WTC11 (cell line): ENCODE measurements around the gene ZNF317. TPM values are rescaled to one million over a fixed set of nuclear protein-coding genes. Genes with fewer than 3 reads are reported as not detected.

Experiments used
- ATAC-seq: fragments of 200-7000 bp; cut with Tn5 transposase; 2 replicates; pipeline ENCODE4 v1.10.0; 2021; ENCODE audit warnings: mild to moderate bottlenecking, moderate library complexity
- CTCF ChIA-PET: fragments of 300-600 bp; sonication (Branson Sonifier 250); formaldehyde crosslinking; loops from one replicate; lab custom pipeline; 2021; ENCODE audit warnings: antibody characterized with exemption; lab: Charles Lee
- POLR2A ChIA-PET: fragments of 350-600 bp; sonication (Branson Sonifier 250); formaldehyde crosslinking; loops from one replicate; lab custom pipeline; 2021; ENCODE audit warnings: antibody characterized with exemption; lab: Charles Lee
- DNase-seq: peaks from one replicate; pipeline ENCODE4 v3.0.0; 2021; ENCODE audit warnings: low spot score
- H3K27ac Mint-ChIP-seq: 2 replicates; pipeline ENCODE4 v1.8.0; 2021; ENCODE audit warnings: mixed read lengths
- H3K27me3 Mint-ChIP-seq: 2 replicates; pipeline ENCODE4 v1.8.0; 2021; ENCODE audit warnings: low read depth, mild to moderate bottlenecking, moderate library complexity, mixed read lengths
- H3K36me3 Mint-ChIP-seq: 2 replicates; pipeline ENCODE4 v1.8.0; 2021; ENCODE audit warnings: mixed read lengths
- H3K4me1 Mint-ChIP-seq: 2 replicates; pipeline ENCODE4 v1.8.0; 2022; ENCODE audit warnings: mixed read lengths
- H3K4me3 Mint-ChIP-seq: 2 replicates; pipeline ENCODE4 v1.8.0; 2021; ENCODE audit warnings: mild to moderate bottlenecking, moderate library complexity, mixed read lengths
- H3K9me3 Mint-ChIP-seq: 2 replicates; pipeline ENCODE4 v1.8.0; 2021; ENCODE audit warnings: mixed read lengths
- ESRRA ChIP-seq: sonication (generic); formaldehyde crosslinking; IDR thresholded peaks from 2 replicates; pipeline ENCODE4 v1.8.1; 2022; ENCODE audit warnings: mild to moderate bottlenecking, missing genetic modification reagents, borderline replicate concordance
- IRF2 ChIP-seq: sonication (generic); formaldehyde crosslinking; IDR thresholded peaks from 2 replicates; pipeline ENCODE4 v1.8.0; 2022; ENCODE audit warnings: low read depth, missing genetic modification reagents, borderline replicate concordance
- JAZF1 ChIP-seq: fragments of 250-450 bp; sonication (Bioruptor Pico); IDR thresholded peaks from 2 replicates; pipeline ENCODE4 v1.9.0; 2021; ENCODE audit warnings: moderate library complexity, mild to moderate bottlenecking, inconsistent platforms
- MXD4 ChIP-seq: fragments of 250-450 bp; sonication (Bioruptor Pico); IDR thresholded peaks from 2 replicates; pipeline ENCODE4 v1.8.0; 2021; ENCODE audit warnings: mild to moderate bottlenecking, moderate library complexity, borderline replicate concordance
- NFATC4 ChIP-seq: fragments of 250-450 bp; sonication (Bioruptor Pico); IDR thresholded peaks from 2 replicates; pipeline ENCODE4 v1.9.0; 2021; ENCODE audit warnings: mild to moderate bottlenecking
- PRRX2 ChIP-seq: fragments of 250-450 bp; sonication (Bioruptor Pico); IDR thresholded peaks from 2 replicates; pipeline ENCODE4 v1.8.0; 2021; ENCODE audit warnings: mild to moderate bottlenecking
- SP1 ChIP-seq: sonication (generic); formaldehyde crosslinking; conservative IDR thresholded peaks from 2 replicates; pipeline ENCODE4 v1.8.1; 2022; ENCODE audit warnings: missing genetic modification reagents
- TCF7 ChIP-seq: sonication (generic); formaldehyde crosslinking; IDR thresholded peaks from 2 replicates; pipeline ENCODE4 v1.8.0; 2022; ENCODE audit warnings: mild to moderate bottlenecking, low read depth, missing genetic modification reagents, moderate library complexity
- ZNF232 ChIP-seq: sonication (generic); formaldehyde crosslinking; IDR thresholded peaks from 2 replicates; pipeline ENCODE4 v1.8.0; 2022; ENCODE audit warnings: mild to moderate bottlenecking, missing genetic modification reagents
- ZNF263 ChIP-seq: sonication (generic); formaldehyde crosslinking; IDR thresholded peaks from 2 replicates; pipeline ENCODE4 v1.8.1; 2022; ENCODE audit warnings: low read depth, mild to moderate bottlenecking, moderate library complexity, missing genetic modification reagents
- total RNA-seq: library from RNA; stranded (reverse); gene quantifications from 3 replicates; pipeline ENCODE4 v1.2.3, GENCODE V29; 2021
- TF ChIP-seq, protein P1 (sequence below): sonication (generic); formaldehyde crosslinking; IDR thresholded peaks from 2 replicates; pipeline ENCODE4 v1.8.1; 2023; ENCODE audit warnings: mild to moderate bottlenecking, missing genetic modification reagents, borderline replicate concordance
- TF ChIP-seq, protein P2 (sequence below): sonication (generic); formaldehyde crosslinking; conservative IDR thresholded peaks from 2 replicates; pipeline ENCODE4 v1.8.1; 2023; ENCODE audit warnings: mild to moderate bottlenecking, low read depth, missing genetic modification reagents, moderate library complexity
- TF ChIP-seq, protein P3 (sequence below): sonication (generic); formaldehyde crosslinking; IDR thresholded peaks from 2 replicates; pipeline ENCODE4 v1.8.1; 2022; ENCODE audit warnings: low read depth, mild to moderate bottlenecking, moderate library complexity, missing genetic modification reagents, borderline replicate concordance
- TF ChIP-seq, protein P4 (sequence below): sonication (generic); formaldehyde crosslinking; IDR thresholded peaks from 2 replicates; pipeline ENCODE4 v1.8.0; 2022; ENCODE audit warnings: mild to moderate bottlenecking, missing genetic modification reagents
- TF ChIP-seq, protein P5 (sequence below): fragments of 250-450 bp; sonication (Bioruptor Pico); IDR thresholded peaks from 2 replicates; pipeline ENCODE4 v1.8.0; 2021; ENCODE audit warnings: mild to moderate bottlenecking

The ZNF317 gene
- total RNA-seq, 1 experiment from 2014 or later = 38.7 TPM

DNA sequence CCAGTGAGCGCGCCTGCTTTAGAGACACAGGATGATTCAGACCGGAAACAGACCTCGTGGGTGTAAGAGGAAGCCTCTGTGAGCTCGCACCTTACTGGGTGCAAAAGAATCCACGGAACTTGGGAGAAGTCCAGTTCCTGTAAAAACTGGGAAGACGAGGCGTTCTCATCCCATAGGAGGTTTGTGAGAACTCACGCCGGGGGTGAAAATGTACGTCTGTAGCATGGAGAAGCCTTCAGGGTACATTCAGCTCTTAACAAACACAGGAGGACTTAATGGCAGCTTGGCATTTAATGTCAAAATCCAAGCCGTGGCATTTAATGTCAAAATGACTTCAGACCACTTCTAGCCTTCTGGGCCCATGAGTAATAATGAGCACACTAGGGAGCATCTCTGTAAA lies 21.2 kb downstream of the ZNF317 start (continued):
- TF ChIP-seq, protein P1, sequence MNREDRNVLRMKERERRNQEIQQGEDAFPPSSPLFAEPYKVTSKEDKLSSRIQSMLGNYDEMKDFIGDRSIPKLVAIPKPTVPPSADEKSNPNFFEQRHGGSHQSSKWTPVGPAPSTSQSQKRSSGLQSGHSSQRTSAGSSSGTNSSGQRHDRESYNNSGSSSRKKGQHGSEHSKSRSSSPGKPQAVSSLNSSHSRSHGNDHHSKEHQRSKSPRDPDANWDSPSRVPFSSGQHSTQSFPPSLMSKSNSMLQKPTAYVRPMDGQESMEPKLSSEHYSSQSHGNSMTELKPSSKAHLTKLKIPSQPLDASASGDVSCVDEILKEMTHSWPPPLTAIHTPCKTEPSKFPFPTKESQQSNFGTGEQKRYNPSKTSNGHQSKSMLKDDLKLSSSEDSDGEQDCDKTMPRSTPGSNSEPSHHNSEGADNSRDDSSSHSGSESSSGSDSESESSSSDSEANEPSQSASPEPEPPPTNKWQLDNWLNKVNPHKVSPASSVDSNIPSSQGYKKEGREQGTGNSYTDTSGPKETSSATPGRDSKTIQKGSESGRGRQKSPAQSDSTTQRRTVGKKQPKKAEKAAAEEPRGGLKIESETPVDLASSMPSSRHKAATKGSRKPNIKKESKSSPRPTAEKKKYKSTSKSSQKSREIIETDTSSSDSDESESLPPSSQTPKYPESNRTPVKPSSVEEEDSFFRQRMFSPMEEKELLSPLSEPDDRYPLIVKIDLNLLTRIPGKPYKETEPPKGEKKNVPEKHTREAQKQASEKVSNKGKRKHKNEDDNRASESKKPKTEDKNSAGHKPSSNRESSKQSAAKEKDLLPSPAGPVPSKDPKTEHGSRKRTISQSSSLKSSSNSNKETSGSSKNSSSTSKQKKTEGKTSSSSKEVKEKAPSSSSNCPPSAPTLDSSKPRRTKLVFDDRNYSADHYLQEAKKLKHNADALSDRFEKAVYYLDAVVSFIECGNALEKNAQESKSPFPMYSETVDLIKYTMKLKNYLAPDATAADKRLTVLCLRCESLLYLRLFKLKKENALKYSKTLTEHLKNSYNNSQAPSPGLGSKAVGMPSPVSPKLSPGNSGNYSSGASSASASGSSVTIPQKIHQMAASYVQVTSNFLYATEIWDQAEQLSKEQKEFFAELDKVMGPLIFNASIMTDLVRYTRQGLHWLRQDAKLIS (CRISPR knock-in tag) = no peak

DNA sequence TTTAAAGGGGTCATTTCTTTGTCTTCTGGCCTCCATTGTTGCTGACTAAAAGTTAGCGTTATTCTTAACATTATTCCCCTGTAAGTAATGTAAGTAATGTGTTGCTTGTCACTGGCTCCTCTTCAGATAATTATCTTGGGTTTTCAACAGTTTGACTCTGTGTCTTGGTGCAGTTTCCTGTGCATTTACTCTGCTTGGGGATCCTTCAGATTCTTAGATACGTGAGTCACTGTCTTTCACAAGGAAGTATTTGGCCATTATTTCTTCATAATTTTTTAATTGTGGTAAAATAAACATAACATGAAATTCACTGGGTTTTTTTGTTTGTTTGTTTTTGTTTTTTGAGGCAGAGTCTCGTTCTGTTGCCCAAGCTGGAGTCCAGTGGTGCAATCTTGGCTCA lies 25.1 kb downstream of the ZNF317 start:
- Mint-ChIP-seq H3K27ac (no peak overlapping the region), H3K4me3 (no peak overlapping the region), H3K4me1 (no peaks in the 10 kb centered on the region), H3K9me3 (peaks cover 3% of the 10 kb centered on the region; the same call in 1 of the 2 replicates), H3K36me3 (peaks cover 49% of the 10 kb centered on the region), H3K27me3 (no peaks in the 10 kb centered on the region)
- ChIA-PET CTCF (no interaction called here), POLR2A (no interaction called here)
- DNase-seq (no peak), ATAC-seq (no peak)
- TF ChIP-seq TCF7 (CRISPR knock-in tag) (no peak), PRRX2 (CRISPR knock-in tag) (no peak), ZNF232 (CRISPR knock-in tag) (no peak), ZNF263 (CRISPR knock-in tag) (no peak), MXD4 (CRISPR knock-in tag) (no peak), IRF2 (CRISPR knock-in tag) (no peak)
- TF ChIP-seq, protein P2, sequence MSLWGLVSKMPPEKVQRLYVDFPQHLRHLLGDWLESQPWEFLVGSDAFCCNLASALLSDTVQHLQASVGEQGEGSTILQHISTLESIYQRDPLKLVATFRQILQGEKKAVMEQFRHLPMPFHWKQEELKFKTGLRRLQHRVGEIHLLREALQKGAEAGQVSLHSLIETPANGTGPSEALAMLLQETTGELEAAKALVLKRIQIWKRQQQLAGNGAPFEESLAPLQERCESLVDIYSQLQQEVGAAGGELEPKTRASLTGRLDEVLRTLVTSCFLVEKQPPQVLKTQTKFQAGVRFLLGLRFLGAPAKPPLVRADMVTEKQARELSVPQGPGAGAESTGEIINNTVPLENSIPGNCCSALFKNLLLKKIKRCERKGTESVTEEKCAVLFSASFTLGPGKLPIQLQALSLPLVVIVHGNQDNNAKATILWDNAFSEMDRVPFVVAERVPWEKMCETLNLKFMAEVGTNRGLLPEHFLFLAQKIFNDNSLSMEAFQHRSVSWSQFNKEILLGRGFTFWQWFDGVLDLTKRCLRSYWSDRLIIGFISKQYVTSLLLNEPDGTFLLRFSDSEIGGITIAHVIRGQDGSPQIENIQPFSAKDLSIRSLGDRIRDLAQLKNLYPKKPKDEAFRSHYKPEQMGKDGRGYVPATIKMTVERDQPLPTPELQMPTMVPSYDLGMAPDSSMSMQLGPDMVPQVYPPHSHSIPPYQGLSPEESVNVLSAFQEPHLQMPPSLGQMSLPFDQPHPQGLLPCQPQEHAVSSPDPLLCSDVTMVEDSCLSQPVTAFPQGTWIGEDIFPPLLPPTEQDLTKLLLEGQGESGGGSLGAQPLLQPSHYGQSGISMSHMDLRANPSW (CRISPR knock-in tag) = no peak
- TF ChIP-seq, protein P3, sequence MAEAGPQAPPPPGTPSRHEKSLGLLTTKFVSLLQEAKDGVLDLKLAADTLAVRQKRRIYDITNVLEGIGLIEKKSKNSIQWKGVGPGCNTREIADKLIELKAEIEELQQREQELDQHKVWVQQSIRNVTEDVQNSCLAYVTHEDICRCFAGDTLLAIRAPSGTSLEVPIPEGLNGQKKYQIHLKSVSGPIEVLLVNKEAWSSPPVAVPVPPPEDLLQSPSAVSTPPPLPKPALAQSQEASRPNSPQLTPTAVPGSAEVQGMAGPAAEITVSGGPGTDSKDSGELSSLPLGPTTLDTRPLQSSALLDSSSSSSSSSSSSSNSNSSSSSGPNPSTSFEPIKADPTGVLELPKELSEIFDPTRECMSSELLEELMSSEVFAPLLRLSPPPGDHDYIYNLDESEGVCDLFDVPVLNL (CRISPR knock-in tag) = no peak
- TF ChIP-seq, protein P4, sequence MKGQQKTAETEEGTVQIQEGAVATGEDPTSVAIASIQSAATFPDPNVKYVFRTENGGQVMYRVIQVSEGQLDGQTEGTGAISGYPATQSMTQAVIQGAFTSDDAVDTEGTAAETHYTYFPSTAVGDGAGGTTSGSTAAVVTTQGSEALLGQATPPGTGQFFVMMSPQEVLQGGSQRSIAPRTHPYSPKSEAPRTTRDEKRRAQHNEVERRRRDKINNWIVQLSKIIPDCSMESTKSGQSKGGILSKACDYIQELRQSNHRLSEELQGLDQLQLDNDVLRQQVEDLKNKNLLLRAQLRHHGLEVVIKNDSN (CRISPR knock-in tag) = no peak
- TF ChIP-seq, protein P5, sequence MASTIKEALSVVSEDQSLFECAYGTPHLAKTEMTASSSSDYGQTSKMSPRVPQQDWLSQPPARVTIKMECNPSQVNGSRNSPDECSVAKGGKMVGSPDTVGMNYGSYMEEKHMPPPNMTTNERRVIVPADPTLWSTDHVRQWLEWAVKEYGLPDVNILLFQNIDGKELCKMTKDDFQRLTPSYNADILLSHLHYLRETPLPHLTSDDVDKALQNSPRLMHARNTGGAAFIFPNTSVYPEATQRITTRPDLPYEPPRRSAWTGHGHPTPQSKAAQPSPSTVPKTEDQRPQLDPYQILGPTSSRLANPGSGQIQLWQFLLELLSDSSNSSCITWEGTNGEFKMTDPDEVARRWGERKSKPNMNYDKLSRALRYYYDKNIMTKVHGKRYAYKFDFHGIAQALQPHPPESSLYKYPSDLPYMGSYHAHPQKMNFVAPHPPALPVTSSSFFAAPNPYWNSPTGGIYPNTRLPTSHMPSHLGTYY (CRISPR knock-in tag) = no peak

DNA sequence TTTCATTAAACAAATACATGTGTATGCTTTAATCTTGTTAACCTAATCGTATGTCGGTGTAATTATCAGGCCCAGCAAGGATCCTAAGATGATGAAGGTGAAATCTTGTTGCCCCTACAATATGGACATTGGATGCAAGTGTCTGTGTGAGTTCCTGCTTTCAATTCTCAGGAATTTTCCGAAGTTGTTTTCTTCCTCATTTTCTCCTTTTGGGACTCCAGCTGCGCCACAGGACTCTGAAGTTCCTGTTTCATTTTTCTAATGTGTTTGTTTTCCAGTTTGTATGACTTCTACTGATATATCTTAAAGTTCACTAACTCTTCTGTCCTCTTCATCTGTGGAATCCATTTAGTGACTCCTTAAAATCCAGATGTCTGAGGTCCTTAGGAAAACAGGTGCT lies 26.6 kb downstream of the ZNF317 start:
- DNase-seq (no peak), ATAC-seq (no peak)
- ChIA-PET POLR2A (no interaction called here), CTCF (no interaction called here)
- Mint-ChIP-seq H3K4me3 (no peak overlapping the region), H3K9me3 (peaks cover 12% of the 10 kb centered on the region), H3K4me1 (no peaks in the 10 kb centered on the region), H3K36me3 (peaks cover 34% of the 10 kb centered on the region), H3K27ac (no peak overlapping the region), H3K27me3 (no peaks in the 10 kb centered on the region)
- no peak for TF ChIP-seq ESRRA (CRISPR knock-in tag)
- no peak for TF ChIP-seq TCF7 (CRISPR knock-in tag)
- TF ChIP-seq JAZF1 (CRISPR knock-in tag) = no peak
- TF ChIP-seq, protein P1 (CRISPR knock-in tag) = no peak
- TF ChIP-seq, protein P4 (CRISPR knock-in tag) = no peak
- no peak for TF ChIP-seq SP1 (CRISPR knock-in tag)
- no peak for TF ChIP-seq NFATC4 (CRISPR knock-in tag)
